ENCODE results near the gene REM1. TPM values are rescaled to one million over a fixed set of nuclear protein-coding genes. Genes with fewer than 3 reads are reported as not detected.

Gene REM1
- total RNA-seq, 1 donor from 2014 or later = 1.5 TPM

DNA sequence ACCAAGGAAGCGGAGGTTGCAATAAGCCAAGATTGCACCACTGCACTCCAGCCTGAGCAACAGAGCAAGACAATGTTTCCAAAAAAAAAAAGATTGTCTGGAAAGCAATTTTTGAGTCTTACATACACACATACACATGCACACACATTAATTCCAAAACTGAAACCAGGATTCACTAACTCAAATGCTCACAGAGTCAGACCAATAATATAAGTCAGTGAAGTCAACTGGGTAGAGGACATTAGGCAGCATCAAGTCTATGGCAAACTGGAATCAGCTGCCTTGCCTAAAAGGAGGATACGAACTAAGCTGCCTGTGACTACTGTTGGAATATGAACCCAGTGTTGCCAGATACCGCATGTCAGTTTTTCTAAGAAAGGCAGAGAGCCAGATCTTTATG, 15.7 kb downstream of the REM1 start:
- TF ChIP-seq, protein P1, sequence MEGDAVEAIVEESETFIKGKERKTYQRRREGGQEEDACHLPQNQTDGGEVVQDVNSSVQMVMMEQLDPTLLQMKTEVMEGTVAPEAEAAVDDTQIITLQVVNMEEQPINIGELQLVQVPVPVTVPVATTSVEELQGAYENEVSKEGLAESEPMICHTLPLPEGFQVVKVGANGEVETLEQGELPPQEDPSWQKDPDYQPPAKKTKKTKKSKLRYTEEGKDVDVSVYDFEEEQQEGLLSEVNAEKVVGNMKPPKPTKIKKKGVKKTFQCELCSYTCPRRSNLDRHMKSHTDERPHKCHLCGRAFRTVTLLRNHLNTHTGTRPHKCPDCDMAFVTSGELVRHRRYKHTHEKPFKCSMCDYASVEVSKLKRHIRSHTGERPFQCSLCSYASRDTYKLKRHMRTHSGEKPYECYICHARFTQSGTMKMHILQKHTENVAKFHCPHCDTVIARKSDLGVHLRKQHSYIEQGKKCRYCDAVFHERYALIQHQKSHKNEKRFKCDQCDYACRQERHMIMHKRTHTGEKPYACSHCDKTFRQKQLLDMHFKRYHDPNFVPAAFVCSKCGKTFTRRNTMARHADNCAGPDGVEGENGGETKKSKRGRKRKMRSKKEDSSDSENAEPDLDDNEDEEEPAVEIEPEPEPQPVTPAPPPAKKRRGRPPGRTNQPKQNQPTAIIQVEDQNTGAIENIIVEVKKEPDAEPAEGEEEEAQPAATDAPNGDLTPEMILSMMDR (IDR thresholded peaks at IDR 0.05; ENCODE audit: borderline replicate concordance) = no peak
- DNase-seq = no peak
- H3K27ac ChIP-seq (replicated peaks) = no peak overlapping the region
- no peaks in the 10 kb centered on the region for H3K36me3 ChIP-seq
- intact Hi-C loops (cut with micrococcal nuclease) = no loop called here
- H3K27me3 ChIP-seq (ENCODE audit: low read depth) = peaks cover 24% of the 10 kb centered on the region
- no peak overlapping the region for H3K4me3 ChIP-seq
- peaks cover 17% of the 10 kb centered on the region for H3K4me1 ChIP-seq
- H3K9me3 ChIP-seq (replicated peaks) = no peaks in the 10 kb centered on the region

DNA sequence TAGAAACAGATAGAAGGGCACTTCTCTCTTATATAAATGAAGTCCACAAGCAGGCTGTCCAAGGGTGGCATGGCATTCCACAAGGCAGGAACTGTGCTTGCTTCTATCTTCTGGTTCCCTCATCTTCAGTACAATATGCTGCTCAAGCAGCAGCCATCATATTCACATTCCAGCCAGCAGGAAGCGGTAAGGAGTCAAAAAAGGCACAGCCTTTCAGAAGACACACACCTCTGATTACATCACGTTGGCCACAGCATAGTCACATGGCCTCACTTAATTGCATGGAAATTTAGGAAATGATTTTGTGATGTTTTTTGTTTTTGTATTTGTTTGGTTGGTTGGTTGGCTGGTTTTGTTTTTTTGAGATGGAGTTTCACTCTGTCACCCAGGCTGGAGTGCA, 19.0 kb downstream of the REM1 start:
- DNase-seq = no peak
- TF ChIP-seq, protein P1 (IDR thresholded peaks at IDR 0.05; ENCODE audit: borderline replicate concordance) = peak; percentile 35
- intact Hi-C loops (cut with micrococcal nuclease) = no loop called here
- peaks cover 25% of the 10 kb centered on the region for H3K4me1 ChIP-seq
- H3K4me3 ChIP-seq = no peak overlapping the region
- no peaks in the 10 kb centered on the region for H3K36me3 ChIP-seq
- H3K27me3 ChIP-seq (ENCODE audit: low read depth) = peaks cover 43% of the 10 kb centered on the region
- H3K9me3 ChIP-seq (replicated peaks) = no peaks in the 10 kb centered on the region
- H3K27ac ChIP-seq (replicated peaks) = no peak overlapping the region

DNA sequence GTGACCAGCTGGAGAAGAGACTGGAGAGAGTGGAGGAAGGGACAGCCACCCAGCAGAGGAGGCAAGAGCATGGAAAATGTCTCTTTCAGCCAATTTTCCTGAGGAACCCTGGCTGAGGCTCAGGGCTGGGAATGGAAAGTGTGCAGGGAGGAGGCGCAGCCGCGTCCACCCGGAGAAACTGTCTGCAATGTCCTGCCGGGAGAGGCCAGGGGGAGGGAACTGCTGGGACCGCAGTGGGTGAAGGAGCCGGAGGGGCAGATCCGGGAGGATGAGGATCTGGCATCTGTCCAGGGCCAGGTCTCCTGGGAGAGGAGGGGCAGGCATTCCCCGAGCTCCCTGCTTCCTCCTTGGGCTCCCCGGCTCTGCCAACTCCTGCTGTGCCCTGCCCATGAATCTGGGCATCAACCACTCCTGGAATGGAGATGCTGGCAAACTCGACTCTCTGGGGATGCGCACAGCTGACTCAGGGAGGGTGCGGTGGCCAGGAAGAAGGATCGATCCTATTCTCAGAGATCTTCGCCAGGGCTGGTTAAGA, 21.7 kb downstream of the REM1 start:
- Histone ChIP-seq H3K4me1 (peaks cover 25% of the 10 kb centered on the region), H3K27ac (replicated peaks) (peak overlapping the region; percentile 76), H3K36me3 (no peaks in the 10 kb centered on the region), H3K27me3 (ENCODE audit: low read depth) (peaks cover 43% of the 10 kb centered on the region), H3K4me3 (peak overlapping the region; percentile 14), H3K9me3 (replicated peaks) (no peaks in the 10 kb centered on the region)
- intact Hi-C loops (cut with micrococcal nuclease) = no loop called here
- peak; percentile 82 for DNase-seq
- TF ChIP-seq, protein P1 (IDR thresholded peaks at IDR 0.05; ENCODE audit: borderline replicate concordance) = no peak

DNA sequence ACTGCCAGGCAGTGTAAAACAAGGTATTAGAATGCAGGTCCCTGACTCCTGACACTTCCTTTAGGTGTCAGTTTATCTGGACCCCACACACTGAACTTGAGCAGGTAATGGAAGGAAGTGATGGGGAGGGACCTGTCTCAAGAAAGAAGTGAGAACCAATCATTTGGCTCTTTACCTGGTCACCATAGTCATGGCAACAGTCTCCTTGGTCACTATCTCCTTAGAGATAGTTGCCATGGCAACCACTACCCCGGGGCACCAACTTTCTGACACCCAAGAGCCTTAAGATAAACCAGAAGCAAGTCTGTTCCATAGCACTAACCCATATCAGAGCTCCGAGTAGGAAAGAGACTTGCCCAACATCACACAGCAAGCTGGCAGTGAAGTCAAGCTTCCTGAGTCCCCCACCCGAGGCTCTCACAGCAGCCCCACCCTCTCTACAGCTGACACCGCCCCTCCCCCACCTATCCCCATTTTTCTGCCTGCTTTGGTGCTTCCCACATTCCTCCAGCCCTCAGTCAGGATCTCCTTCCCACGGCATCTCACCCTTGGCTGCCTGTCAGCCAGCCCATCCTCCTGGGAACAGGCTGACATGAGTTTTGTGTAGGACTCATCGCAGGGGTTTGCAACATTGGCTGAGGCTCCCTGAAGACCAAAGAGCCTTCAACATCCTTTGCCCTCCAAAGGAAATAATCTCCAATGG, 22.9 kb downstream of the REM1 start:
- peak; percentile 65 for DNase-seq
- TF ChIP-seq, protein P1 (IDR thresholded peaks at IDR 0.05; ENCODE audit: borderline replicate concordance) = no peak
- no peak overlapping the region for H3K4me3 ChIP-seq
- peak overlapping the region; percentile 76 for H3K27ac ChIP-seq (replicated peaks)
- H3K36me3 ChIP-seq = no peaks in the 10 kb centered on the region
- no peaks in the 10 kb centered on the region for H3K9me3 ChIP-seq (replicated peaks)
- intact Hi-C loops (cut with micrococcal nuclease) = no loop called here
- H3K4me1 ChIP-seq = peaks cover 25% of the 10 kb centered on the region
- H3K27me3 ChIP-seq (ENCODE audit: low read depth) = peaks cover 43% of the 10 kb centered on the region

DNA sequence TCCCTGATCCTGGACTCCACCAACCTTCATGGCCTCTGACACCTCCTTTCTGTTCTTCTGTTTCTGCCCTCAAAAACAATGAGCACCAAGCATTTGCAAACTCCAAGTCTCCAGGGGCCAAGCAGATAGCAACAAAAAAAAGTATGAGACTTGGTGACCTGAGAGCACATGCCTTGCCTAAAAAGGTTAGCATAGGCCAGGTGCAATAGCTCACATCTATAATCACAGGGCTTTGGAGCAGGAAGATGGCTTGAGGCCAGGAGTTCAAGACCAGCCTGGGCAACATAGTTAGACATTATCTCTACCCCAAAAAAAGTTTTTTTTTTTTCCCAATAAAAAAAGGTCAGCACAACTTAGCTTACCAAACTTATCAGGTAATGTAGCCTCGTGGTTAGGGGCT, 25.4 kb downstream of the REM1 start:
- intact Hi-C loops (cut with micrococcal nuclease) = loop anchor here (5.0 kb wide), 1 partner anchor 38 kb away; no protein-coding TSS in a partner anchor
- Histone ChIP-seq H3K9me3 (replicated peaks) (no peaks in the 10 kb centered on the region), H3K27me3 (ENCODE audit: low read depth) (peaks cover 33% of the 10 kb centered on the region), H3K27ac (replicated peaks) (no peak overlapping the region), H3K4me3 (no peak overlapping the region), H3K36me3 (no peaks in the 10 kb centered on the region), H3K4me1 (peaks cover 25% of the 10 kb centered on the region)
- TF ChIP-seq, protein P1 (IDR thresholded peaks at IDR 0.05; ENCODE audit: borderline replicate concordance) = no peak
- no peak for DNase-seq

Measured in left ventricle myocardium inferior (tissue), 1 donor.